Measurements from ENCODE around the gene AKIRIN1.

Gene AKIRIN1, protein sequence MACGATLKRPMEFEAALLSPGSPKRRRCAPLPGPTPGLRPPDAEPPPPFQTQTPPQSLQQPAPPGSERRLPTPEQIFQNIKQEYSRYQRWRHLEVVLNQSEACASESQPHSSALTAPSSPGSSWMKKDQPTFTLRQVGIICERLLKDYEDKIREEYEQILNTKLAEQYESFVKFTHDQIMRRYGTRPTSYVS

DNA sequence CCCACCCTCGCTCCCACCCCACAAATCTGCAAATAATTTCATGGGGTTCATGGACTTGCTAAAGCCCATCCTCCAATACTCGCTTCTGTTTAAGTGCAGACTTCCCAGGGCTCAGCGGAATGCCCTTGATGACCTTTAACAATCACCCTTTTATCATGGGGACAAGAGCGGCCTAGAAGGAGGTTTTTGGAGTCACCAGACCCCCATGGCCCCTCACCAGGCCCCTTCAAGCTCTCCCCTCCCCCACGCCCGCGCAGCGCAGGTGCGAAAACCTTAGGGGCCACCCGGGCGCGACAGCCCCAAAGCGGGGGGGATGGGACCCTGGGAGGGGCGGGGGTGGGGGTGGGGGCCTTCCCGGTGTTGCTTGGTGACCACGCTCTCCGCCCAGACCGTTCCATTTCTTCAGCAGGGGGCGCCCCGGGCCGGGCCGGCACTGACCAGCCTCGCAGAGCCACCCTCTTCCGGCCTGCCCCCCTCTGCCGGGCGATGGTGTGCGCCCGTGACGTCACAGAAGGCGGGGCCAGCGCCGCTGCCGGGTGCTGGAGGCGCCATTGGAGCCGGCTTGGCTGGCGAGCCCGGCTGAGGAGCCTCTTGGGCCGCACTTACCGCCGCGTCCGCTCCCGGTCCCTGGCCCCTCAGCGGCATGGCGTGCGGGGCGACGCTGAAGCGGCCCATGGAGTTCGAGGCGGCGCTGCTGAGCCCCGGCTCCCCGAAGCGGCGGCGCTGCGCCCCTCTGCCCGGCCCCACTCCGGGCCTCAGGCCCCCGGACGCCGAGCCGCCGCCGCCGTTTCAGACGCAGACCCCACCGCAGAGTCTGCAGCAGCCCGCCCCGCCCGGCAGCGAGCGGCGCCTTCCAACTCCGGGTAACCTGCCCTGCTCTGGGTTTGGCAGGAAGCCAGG lies at the start of gene AKIRIN1:
Gene AKIRIN1, plus strand, starts transcription at position 539 of the 900 bp plus-strand sequence. Its CDS starts 105 bp downstream, at position 644.
- Histone ChIP-seq H3K36me3 (ENCODE audit: control insufficient read depth in 2 of 2, insufficient read depth in 2 of 2, low read length in 2 of 2) (no peaks in the 10 kb centered on the region), H3K9ac (ENCODE audit: low read length in 2 of 2) (peak within 1 kb of the TSS; percentile 81), H3K9me3 (ENCODE audit: control insufficient read depth in 2 of 2, low read length in 2 of 2) (no peaks in the 10 kb centered on the region), H3K4me1 (ENCODE audit: control insufficient read depth, insufficient read depth, low read length) (peaks cover 15% of the 10 kb centered on the region), H3K27ac (ENCODE audit: low read length) (peak within 1 kb of the TSS; percentile 82), H3K27me3 (ENCODE audit: control insufficient read depth in 1 of 2, insufficient read depth in 2 of 2, low read length in 2 of 2) (no peaks in the 10 kb centered on the region), H3K4me3 (ENCODE audit: low read length in 2 of 2) (peak within 1 kb of the TSS; percentile 81 to 87)

DNA sequence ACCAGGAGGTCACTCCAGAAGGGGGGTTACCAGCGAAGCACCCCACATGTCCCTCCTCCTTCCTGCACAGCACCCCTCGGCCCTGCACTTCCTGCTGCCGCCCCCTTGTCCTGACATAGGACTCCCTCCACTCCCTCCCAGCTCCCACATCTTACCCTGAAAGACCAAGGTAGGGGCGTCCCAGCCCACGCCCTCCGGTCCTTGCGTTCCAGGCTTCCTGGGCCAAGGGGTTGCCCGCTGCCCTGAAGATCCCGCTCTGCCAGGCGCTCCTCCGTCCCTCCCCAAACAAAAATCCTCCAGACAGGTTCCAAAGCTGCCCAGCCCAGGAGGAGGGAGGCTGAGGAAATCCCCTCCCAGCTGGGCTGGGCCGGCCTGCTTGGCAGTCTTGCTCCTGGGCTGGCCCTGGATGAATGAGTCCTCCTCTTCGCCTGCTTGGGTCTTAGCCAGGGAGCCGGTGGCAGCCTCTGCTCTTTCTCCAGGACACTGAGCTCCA lies 49.5 kb upstream of the AKIRIN1 start, which contains the start of gene RHBDL2:
Gene RHBDL2, minus strand, starts transcription at position 304 of the 493 bp plus-strand sequence. CDS start 22,618 bp downstream, outside the sequence.
- Histone ChIP-seq H3K9ac (ENCODE audit: low read length in 2 of 2) (peak within 1 kb of the TSS in 1 of 2 donors; percentile 62), H3K4me1 (ENCODE audit: control insufficient read depth, insufficient read depth, low read length) (peaks cover 8% of the 10 kb centered on the region), H3K36me3 (ENCODE audit: control insufficient read depth in 2 of 2, insufficient read depth in 2 of 2, low read length in 2 of 2) (no peaks in the 10 kb centered on the region), H3K4me3 (ENCODE audit: low read length in 2 of 2) (peak within 1 kb of the TSS; percentile 22 to 68), H3K9me3 (ENCODE audit: control insufficient read depth in 2 of 2, low read length in 2 of 2) (no peaks in the 10 kb centered on the region), H3K27ac (ENCODE audit: low read length) (no peak within 1 kb of the TSS), H3K27me3 (ENCODE audit: control insufficient read depth in 1 of 2, insufficient read depth in 2 of 2, low read length in 2 of 2) (no peaks in the 10 kb centered on the region)

DNA sequence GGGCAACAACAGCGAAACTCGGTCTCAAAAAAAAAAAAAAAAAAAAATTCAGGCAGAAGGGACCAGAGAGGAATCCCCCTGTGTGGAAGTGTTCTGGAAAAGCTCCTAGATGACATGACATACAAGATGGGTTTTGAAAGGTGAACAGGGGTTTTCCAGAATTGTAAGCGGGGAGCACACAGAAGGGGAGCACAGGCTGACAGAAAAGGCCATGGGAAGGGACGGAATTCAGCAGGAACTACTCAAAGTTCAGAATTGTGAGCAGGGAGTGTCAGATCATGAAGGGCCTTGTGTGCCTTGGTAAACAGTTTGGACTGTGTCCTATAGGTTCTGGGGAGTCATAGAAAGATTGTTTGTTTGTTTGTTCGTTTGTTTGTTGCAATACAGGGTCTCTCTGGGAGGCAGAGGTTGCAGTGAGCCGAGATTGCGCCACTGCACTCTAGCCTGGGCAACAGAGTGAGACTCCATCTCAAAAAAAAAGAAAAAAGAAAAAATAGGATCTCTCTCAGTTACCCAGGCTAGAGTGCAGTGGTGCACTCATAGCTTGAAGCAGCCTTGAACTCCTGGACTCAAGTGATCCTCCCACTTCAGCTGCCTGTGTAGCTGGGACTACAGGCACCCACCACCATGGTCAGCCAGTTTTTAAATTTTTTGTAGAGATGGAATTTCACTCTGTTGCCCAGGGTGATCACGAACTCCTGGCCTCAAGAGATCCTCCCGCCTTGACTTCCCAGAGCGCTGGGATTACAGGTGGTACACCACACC lies 48.2 kb upstream of the AKIRIN1 start:
- H3K4me3 ChIP-seq (ENCODE audit: low read length in 2 of 2), result no peak overlapping the region
- H3K36me3 ChIP-seq (ENCODE audit: control insufficient read depth in 2 of 2, insufficient read depth in 2 of 2, low read length in 2 of 2), result no peaks in the 10 kb centered on the region
- no peaks in the 10 kb centered on the region for H3K9me3 ChIP-seq (ENCODE audit: control insufficient read depth in 2 of 2, low read length in 2 of 2)
- H3K9ac ChIP-seq (ENCODE audit: low read length in 2 of 2), result no peak overlapping the region
- no peak overlapping the region for H3K27ac ChIP-seq (ENCODE audit: low read length)
- peaks cover 8% of the 10 kb centered on the region for H3K4me1 ChIP-seq (ENCODE audit: control insufficient read depth, insufficient read depth, low read length)
- H3K27me3 ChIP-seq (ENCODE audit: control insufficient read depth in 1 of 2, insufficient read depth in 2 of 2, low read length in 2 of 2), result no peaks in the 10 kb centered on the region

DNA sequence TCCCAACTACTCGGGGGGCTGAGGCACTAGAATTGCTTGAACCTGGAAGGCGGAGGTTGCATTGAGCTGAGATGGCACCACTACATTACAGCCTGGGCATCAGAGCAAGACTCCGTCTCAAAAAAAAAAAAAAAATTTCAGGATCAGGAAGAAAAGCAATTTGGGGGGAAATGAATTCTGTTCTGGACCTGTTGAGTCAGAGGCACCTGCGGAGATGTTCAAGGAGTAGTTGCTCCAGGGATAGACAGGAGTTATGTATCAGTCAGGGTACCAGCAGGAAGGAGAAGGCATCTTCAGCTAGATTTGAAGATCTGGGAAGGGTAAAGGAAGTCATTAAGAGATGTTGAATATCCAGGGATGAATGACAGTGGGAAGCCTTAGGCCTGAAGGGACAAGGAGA lies 46.5 kb upstream of the AKIRIN1 start:
- H3K4me3 ChIP-seq (ENCODE audit: low read length in 2 of 2), result no peak overlapping the region
- H3K4me1 ChIP-seq (ENCODE audit: control insufficient read depth, insufficient read depth, low read length), result peaks cover 8% of the 10 kb centered on the region
- H3K27me3 ChIP-seq (ENCODE audit: control insufficient read depth in 1 of 2, insufficient read depth in 2 of 2, low read length in 2 of 2), result no peaks in the 10 kb centered on the region
- no peak overlapping the region for H3K27ac ChIP-seq (ENCODE audit: low read length)
- H3K9ac ChIP-seq (ENCODE audit: low read length in 2 of 2), result no peak overlapping the region
- no peaks in the 10 kb centered on the region for H3K9me3 ChIP-seq (ENCODE audit: control insufficient read depth in 2 of 2, low read length in 2 of 2)
- H3K36me3 ChIP-seq (ENCODE audit: control insufficient read depth in 2 of 2, insufficient read depth in 2 of 2, low read length in 2 of 2), result no peaks in the 10 kb centered on the region

DNA sequence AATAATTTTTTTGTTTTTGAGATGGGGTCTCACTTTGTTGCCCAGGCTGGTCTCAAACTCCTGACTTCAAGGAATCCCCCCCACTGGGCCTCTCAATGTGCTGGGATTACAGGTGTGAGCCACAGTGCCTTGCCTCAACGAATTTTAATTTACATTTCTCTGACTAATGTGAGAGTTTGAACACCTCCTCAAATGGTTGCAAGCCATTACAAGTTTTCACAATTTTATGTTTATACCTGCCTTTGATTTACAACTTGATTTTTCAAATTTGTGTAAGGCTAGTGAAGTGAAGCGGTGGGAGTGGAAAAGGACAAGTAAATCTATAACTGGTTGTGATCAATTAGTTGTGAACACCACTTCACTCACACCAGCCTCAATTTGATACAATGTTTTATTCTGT lies 40.5 kb upstream of the AKIRIN1 start:
- H3K9ac ChIP-seq (ENCODE audit: low read length in 2 of 2), result no peak overlapping the region

DNA sequence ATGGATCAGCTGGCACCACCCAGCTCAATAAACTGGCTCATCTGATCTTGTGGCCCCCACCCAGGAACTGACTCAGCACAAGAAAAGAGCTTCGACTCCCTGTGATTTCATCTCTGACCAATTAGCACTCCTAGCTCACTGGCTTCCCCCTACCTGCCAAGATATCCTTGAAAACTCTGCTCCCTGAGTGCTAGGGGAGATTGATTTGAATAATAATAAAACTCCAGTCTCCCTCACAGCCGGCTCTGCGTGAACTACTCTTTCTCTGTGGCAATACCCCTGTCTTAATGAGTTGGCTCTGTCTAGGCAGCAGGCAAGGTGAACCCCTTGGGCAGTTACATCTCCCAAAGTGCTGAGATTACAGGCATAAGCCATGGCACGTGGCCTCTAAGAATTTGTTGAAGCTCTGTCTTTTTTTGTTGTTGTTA lies 37.6 kb upstream of the AKIRIN1 start:
- Histone ChIP-seq H3K9ac (ENCODE audit: low read length in 2 of 2) (no peak overlapping the region), H3K4me1 (ENCODE audit: control insufficient read depth, insufficient read depth, low read length) (no peaks in the 10 kb centered on the region), H3K9me3 (ENCODE audit: control insufficient read depth in 2 of 2, low read length in 2 of 2) (no peaks in the 10 kb centered on the region), H3K27me3 (ENCODE audit: control insufficient read depth in 1 of 2, insufficient read depth in 2 of 2, low read length in 2 of 2) (no peaks in the 10 kb centered on the region), H3K36me3 (ENCODE audit: control insufficient read depth in 2 of 2, insufficient read depth in 2 of 2, low read length in 2 of 2) (no peaks in the 10 kb centered on the region), H3K4me3 (ENCODE audit: low read length in 2 of 2) (no peak overlapping the region), H3K27ac (ENCODE audit: low read length) (no peak overlapping the region)

More for the DNA sequence above, 40.5 kb upstream of the AKIRIN1 start:
- H3K27me3 ChIP-seq (ENCODE audit: control insufficient read depth in 1 of 2, insufficient read depth in 2 of 2, low read length in 2 of 2), result no peaks in the 10 kb centered on the region
- H3K27ac ChIP-seq (ENCODE audit: low read length), result no peak overlapping the region
- H3K4me3 ChIP-seq (ENCODE audit: low read length in 2 of 2), result no peak overlapping the region
- no peaks in the 10 kb centered on the region for H3K9me3 ChIP-seq (ENCODE audit: control insufficient read depth in 2 of 2, low read length in 2 of 2)
- H3K36me3 ChIP-seq (ENCODE audit: control insufficient read depth in 2 of 2, insufficient read depth in 2 of 2, low read length in 2 of 2), result no peaks in the 10 kb centered on the region
- no peaks in the 10 kb centered on the region for H3K4me1 ChIP-seq (ENCODE audit: control insufficient read depth, insufficient read depth, low read length)

DNA sequence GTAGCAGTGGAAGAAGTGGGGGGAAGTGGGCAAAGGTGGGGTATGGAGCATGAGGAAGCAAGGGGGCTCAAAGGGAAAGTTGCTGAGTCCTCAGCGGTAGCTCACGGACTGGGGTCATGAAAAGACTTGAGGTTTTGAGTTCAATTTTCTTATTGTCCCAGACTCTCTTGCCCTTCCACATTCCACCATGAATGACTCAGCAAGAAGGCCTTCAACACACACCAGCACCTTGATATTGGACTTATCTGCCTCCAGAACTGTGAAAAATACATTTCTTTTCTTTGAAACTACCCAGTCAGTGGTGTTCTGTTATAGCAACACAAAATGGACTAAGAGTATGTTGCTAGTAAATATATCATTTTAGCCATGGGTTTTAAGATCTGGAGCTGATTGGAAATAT lies 32.1 kb upstream of the AKIRIN1 start:
- H3K9ac ChIP-seq (ENCODE audit: low read length in 2 of 2), result no peak overlapping the region

DNA sequence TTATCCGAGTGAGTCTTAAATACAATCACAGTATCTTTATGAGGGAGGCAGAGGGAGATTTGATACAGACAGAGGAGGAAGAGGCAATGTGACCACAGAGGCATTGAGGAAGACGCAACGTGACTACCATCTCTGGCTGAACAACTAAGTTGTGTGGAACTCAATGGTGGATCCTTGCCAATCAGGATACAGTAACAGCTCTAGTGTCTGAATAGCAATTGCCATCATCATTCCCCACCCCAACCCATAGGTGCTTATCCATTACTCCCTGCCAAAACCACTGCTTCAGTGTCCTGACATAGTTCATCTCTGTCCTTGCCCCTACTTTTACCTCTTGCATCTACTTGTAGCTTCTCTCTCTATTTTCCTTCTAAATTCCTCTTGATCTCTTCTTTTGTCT lies 29.0 kb upstream of the AKIRIN1 start:
- no peaks in the 10 kb centered on the region for H3K36me3 ChIP-seq (ENCODE audit: control insufficient read depth in 2 of 2, insufficient read depth in 2 of 2, low read length in 2 of 2)
- H3K4me3 ChIP-seq (ENCODE audit: low read length in 2 of 2), result no peak overlapping the region
- no peaks in the 10 kb centered on the region for H3K27me3 ChIP-seq (ENCODE audit: control insufficient read depth in 1 of 2, insufficient read depth in 2 of 2, low read length in 2 of 2)
- H3K4me1 ChIP-seq (ENCODE audit: control insufficient read depth, insufficient read depth, low read length), result no peaks in the 10 kb centered on the region
- no peak overlapping the region for H3K27ac ChIP-seq (ENCODE audit: low read length)
- no peaks in the 10 kb centered on the region for H3K9me3 ChIP-seq (ENCODE audit: control insufficient read depth in 2 of 2, low read length in 2 of 2)
- no peak overlapping the region for H3K9ac ChIP-seq (ENCODE audit: low read length in 2 of 2)

More for the DNA sequence above, 32.1 kb upstream of the AKIRIN1 start:
- no peaks in the 10 kb centered on the region for H3K36me3 ChIP-seq (ENCODE audit: control insufficient read depth in 2 of 2, insufficient read depth in 2 of 2, low read length in 2 of 2)
- H3K4me1 ChIP-seq (ENCODE audit: control insufficient read depth, insufficient read depth, low read length), result no peaks in the 10 kb centered on the region
- H3K27me3 ChIP-seq (ENCODE audit: control insufficient read depth in 1 of 2, insufficient read depth in 2 of 2, low read length in 2 of 2), result no peaks in the 10 kb centered on the region
- H3K4me3 ChIP-seq (ENCODE audit: low read length in 2 of 2), result no peak overlapping the region
- H3K9me3 ChIP-seq (ENCODE audit: control insufficient read depth in 2 of 2, low read length in 2 of 2), result no peaks in the 10 kb centered on the region
- no peak overlapping the region for H3K27ac ChIP-seq (ENCODE audit: low read length)

DNA sequence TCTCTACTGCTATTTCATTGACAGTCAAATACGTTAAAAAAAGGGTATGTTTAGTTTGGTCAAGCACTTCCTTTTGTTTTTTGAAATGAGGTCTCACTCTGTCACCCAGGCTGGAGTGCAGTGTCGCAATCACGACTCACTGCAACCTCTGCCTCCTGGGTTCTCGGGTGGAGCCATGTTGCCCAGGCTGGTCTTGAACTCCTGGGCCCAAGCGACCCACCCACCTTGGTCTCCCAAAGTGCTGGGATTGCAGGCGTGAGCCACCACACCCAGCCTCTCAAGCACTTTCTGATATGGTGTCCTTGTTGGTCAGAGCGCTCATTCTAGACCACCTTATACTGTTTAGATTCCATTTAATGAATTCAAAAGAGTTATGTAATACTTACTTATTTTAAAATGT lies 28.5 kb upstream of the AKIRIN1 start:
- H3K4me1 ChIP-seq (ENCODE audit: control insufficient read depth, insufficient read depth, low read length), result no peaks in the 10 kb centered on the region
- no peaks in the 10 kb centered on the region for H3K27me3 ChIP-seq (ENCODE audit: control insufficient read depth in 1 of 2, insufficient read depth in 2 of 2, low read length in 2 of 2)
- H3K9ac ChIP-seq (ENCODE audit: low read length in 2 of 2), result no peak overlapping the region
- H3K4me3 ChIP-seq (ENCODE audit: low read length in 2 of 2), result no peak overlapping the region
- no peak overlapping the region for H3K27ac ChIP-seq (ENCODE audit: low read length)
- no peaks in the 10 kb centered on the region for H3K36me3 ChIP-seq (ENCODE audit: control insufficient read depth in 2 of 2, insufficient read depth in 2 of 2, low read length in 2 of 2)
- H3K9me3 ChIP-seq (ENCODE audit: control insufficient read depth in 2 of 2, low read length in 2 of 2), result no peaks in the 10 kb centered on the region

DNA sequence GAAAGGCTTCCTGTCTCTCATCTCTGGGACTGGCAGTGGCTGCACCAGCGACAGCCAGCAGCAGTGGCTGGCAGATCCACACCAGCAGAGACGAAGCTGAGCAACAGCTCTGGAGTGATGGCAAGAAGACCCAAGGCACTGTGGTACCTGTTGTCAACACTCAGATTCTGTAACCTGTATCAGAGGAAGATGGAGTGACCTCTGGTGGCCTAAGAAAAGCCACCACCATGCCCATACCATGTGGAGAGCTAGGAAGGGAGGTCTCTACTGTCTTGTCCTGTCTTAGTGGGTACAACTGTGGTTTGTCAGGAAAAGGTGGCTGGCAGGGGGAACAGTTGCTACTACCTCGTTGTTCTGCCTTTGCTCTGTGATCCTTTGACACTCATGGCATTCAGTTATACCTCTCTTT lies 26.9 kb upstream of the AKIRIN1 start:
- Histone ChIP-seq H3K4me1 (ENCODE audit: control insufficient read depth, insufficient read depth, low read length) (no peaks in the 10 kb centered on the region), H3K9ac (ENCODE audit: low read length in 2 of 2) (no peak overlapping the region), H3K27ac (ENCODE audit: low read length) (no peak overlapping the region), H3K27me3 (ENCODE audit: control insufficient read depth in 1 of 2, insufficient read depth in 2 of 2, low read length in 2 of 2) (no peaks in the 10 kb centered on the region), H3K4me3 (ENCODE audit: low read length in 2 of 2) (no peak overlapping the region), H3K36me3 (ENCODE audit: control insufficient read depth in 2 of 2, insufficient read depth in 2 of 2, low read length in 2 of 2) (no peaks in the 10 kb centered on the region), H3K9me3 (ENCODE audit: control insufficient read depth in 2 of 2, low read length in 2 of 2) (no peaks in the 10 kb centered on the region)

Measured in stomach smooth muscle (tissue), 2 donors.